Suprapubic skin (tissue), 4 donors: Measurements from ENCODE around the gene AHSG. TPM values are rescaled to one million over a fixed set of nuclear protein-coding genes. Genes with fewer than 3 reads are reported as not detected.

Experiments
- DNase-seq, 2 donors: peaks; one replicate each; pipeline ENCODE4 v3.0.0-alpha.2; 2019; ENCODE audit warnings: low spot score in 2 of 2
- H3K27ac ChIP-seq: fragments of 200-600 bp; sonication (generic); one replicate; pipeline ENCODE4 v1.5.1; 2019
- H3K27me3 ChIP-seq: fragments of 200-600 bp; sonication (generic); one replicate; pipeline ENCODE4 v1.5.1; 2019
- H3K36me3 ChIP-seq: fragments of 200-600 bp; sonication (generic); one replicate; pipeline ENCODE4 v1.5.1; 2019
- H3K4me1 ChIP-seq: fragments of 200-600 bp; sonication (generic); one replicate; pipeline ENCODE4 v1.5.1; 2019
- H3K4me3 ChIP-seq: fragments of 200-600 bp; sonication (generic); one replicate; pipeline ENCODE4 v1.5.1; 2019; ENCODE audit warnings: mild to moderate bottlenecking
- H3K9me3 ChIP-seq: fragments of 200-600 bp; sonication (generic); one replicate; pipeline ENCODE4 v1.5.1; 2019
- CTCF ChIP-seq, 2 donors: fragments of 200-600 bp in 1 of 2; fragments of 450-650 bp in 1 of 2; sonication (generic) in 1 of 2; IDR thresholded peaks; one replicate each; pipeline ENCODE4 v1.5.1; 2016 to 2019; ENCODE audit warnings: antibody characterized with exemption in 2 of 2, mild to moderate bottlenecking in 1 of 2, moderate library complexity in 1 of 2
- EP300 ChIP-seq: sonication (generic); formaldehyde crosslinking; IDR thresholded peaks from one replicate; pipeline ENCODE4 v1.6.1; 2017; ENCODE audit warnings: antibody characterized with exemption
- POLR2A ChIP-seq, 2 donors: fragments of 450-650 bp; IDR thresholded peaks; one replicate each; pipeline ENCODE4 v1.6.1; 2017; ENCODE audit warnings: antibody characterized with exemption in 2 of 2, mild to moderate bottlenecking in 2 of 2, moderate library complexity in 2 of 2
- POLR2AphosphoS5 ChIP-seq, 3 donors: sonication (generic); formaldehyde crosslinking; IDR thresholded peaks; one replicate each; pipeline ENCODE4 v1.6.1; 2017; ENCODE audit warnings: antibody characterized with exemption in 3 of 3
- WGBS: methylation state at CpG from one replicate; pipeline ENCODE4 v1.1.5; 2018; 5-methylcytosine and 5-hydroxymethylcytosine counted together
- total RNA-seq, 4 donors: library from RNA; depleted of rRNA; stranded (reverse); fragments of >200 nt; gene quantifications; one replicate each; pipeline ENCODE4 v1.1.0, GENCODE V29; 2016

Gene AHSG
- total RNA-seq, 4 donors from 2014 or later = 0.30 to 0.97 TPM; not detected in 2

GRCh38 chr3:186639778-186640472 is 27.1 kb downstream of the AHSG start, which contains the start of gene FETUB:
Gene FETUB, plus strand, starts transcription at chr3:186640399. Its CDS starts 62 bp downstream, at chr3:186640461.
- DNase-seq = no peak
- TF ChIP-seq POLR2A (IDR thresholded peaks at IDR 0.05) (no peak), POLR2AphosphoS5 (IDR thresholded peaks at IDR 0.05) (no peak), EP300 (no peak), CTCF (IDR thresholded peaks at IDR 0.05) (no peak)
- H3K27ac ChIP-seq = peak within 1 kb of the TSS; percentile 63
- peaks cover 29% of the 10 kb centered on the region for H3K4me1 ChIP-seq
- WGBS = 50% methylated on average over 1 of the region's 1 CpG
- H3K4me3 ChIP-seq = no peak within 1 kb of the TSS
- H3K27me3 ChIP-seq = no peaks in the 10 kb centered on the region
- H3K36me3 ChIP-seq = no peaks in the 10 kb centered on the region
- H3K9me3 ChIP-seq = no peaks in the 10 kb centered on the region

- no peak for DNase-seq
- Histone ChIP-seq H3K27me3 (no peaks in the 10 kb centered on the region), H3K9me3 (no peaks in the 10 kb centered on the region), H3K36me3 (no peaks in the 10 kb centered on the region), H3K4me3 (no peak overlapping the region), H3K4me1 (peaks cover 34% of the 10 kb centered on the region), H3K27ac (peak overlapping the region; percentile 63)
- WGBS = 19% methylated on average over 9 of the region's 9 CpGs
- TF ChIP-seq POLR2AphosphoS5 (IDR thresholded peaks at IDR 0.05) (peak in 1 of 3 donors; percentile 40), POLR2A (IDR thresholded peaks at IDR 0.05) (no peak)
Measured at GRCh38 chr3:186640473-186640818, 27.6 kb downstream of the AHSG start.

GRCh38 chr3:186640929-186641328 is 28.1 kb downstream of the AHSG start:
- DNase-seq = no peak
- TF ChIP-seq CTCF (IDR thresholded peaks at IDR 0.05) (no peak), EP300 (no peak), POLR2A (IDR thresholded peaks at IDR 0.05) (no peak), POLR2AphosphoS5 (IDR thresholded peaks at IDR 0.05) (no peak)
- peak overlapping the region; percentile 63 for H3K27ac ChIP-seq
- H3K4me3 ChIP-seq = no peak overlapping the region
- no peaks in the 10 kb centered on the region for H3K36me3 ChIP-seq
- H3K4me1 ChIP-seq = peaks cover 34% of the 10 kb centered on the region
- no peaks in the 10 kb centered on the region for H3K9me3 ChIP-seq
- H3K27me3 ChIP-seq = no peaks in the 10 kb centered on the region

- H3K27ac ChIP-seq = no peak overlapping the region
- peaks cover 34% of the 10 kb centered on the region for H3K4me1 ChIP-seq
- H3K9me3 ChIP-seq = no peaks in the 10 kb centered on the region
- no peak overlapping the region for H3K4me3 ChIP-seq
- DNase-seq = no peak
- H3K36me3 ChIP-seq = no peaks in the 10 kb centered on the region
- 55% methylated on average over 3 of the region's 3 CpGs for WGBS
- TF ChIP-seq EP300 = no peak
- no peak for TF ChIP-seq POLR2A (IDR thresholded peaks at IDR 0.05)
- TF ChIP-seq POLR2AphosphoS5 (IDR thresholded peaks at IDR 0.05) = no peak
- no peak for TF ChIP-seq CTCF (IDR thresholded peaks at IDR 0.05)
- H3K27me3 ChIP-seq = no peaks in the 10 kb centered on the region
Measured at GRCh38 chr3:186642014-186642413, 29.2 kb downstream of the AHSG start.

- no peaks in the 10 kb centered on the region for H3K36me3 ChIP-seq
Measured at GRCh38 chr3:186643493-186643892, 30.6 kb downstream of the AHSG start.

More at GRCh38 chr3:186643493-186643892, 30.6 kb downstream of the AHSG start:
- H3K27ac ChIP-seq = no peak overlapping the region
- TF ChIP-seq CTCF (IDR thresholded peaks at IDR 0.05) (no peak), EP300 (no peak), POLR2AphosphoS5 (IDR thresholded peaks at IDR 0.05) (no peak), POLR2A (IDR thresholded peaks at IDR 0.05) (no peak)
- H3K4me1 ChIP-seq = peaks cover 34% of the 10 kb centered on the region
- DNase-seq = no peak
- no peaks in the 10 kb centered on the region for H3K9me3 ChIP-seq
- WGBS = 79% methylated on average over 1 of the region's 1 CpG
- no peaks in the 10 kb centered on the region for H3K27me3 ChIP-seq
- H3K4me3 ChIP-seq = no peak overlapping the region
